ENCODE results near the gene PTPN23.

PTPN23 gene

DNA sequence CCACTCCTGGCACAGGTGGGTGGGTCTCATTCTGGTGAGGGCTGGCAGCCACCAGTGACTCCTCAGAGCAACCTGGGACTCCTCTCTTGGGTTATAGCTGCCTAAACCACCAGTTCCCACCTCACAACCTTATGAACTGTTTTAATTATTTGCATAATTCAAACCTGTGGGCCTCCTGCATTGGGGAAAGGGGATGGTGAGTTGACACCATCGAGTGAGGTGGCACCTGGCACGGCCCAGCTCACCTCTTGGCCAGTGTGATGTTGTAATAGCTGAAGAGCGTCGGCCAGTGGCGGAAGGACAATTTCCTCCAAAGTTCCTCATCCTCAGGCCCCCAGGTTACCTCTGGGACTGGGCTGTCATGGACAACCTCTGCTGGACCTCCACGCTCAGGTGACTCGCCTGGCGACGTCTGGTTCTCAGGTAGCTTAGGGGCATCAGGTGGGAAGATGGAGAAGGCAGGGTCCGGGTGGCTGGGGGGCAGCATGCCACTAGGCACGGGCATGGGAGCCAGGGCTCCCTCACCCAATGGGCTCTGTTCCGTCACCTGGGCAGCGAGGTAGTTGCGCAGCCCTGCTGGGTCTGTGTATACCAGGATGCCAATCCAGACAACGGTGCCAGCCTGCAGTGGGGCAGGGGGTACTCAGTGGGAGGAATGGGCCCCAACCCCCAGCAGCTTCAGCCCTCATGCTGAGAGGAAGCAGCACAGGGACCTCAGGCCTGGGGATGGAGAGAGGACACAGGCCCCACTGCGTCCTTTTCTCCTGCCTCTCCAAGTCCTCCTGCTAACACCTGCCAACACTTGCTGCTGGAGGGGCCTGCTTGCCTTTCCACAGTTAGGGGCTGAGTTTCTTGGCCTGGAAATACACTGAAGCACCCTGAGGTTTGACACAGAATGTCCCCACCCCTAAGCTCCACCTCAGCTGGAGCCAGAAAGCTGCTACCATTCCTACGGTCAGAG lies 38.5 kb downstream of the PTPN23 start:
- no peak overlapping the region for H3K4me3 ChIP-seq (ENCODE audit: low read depth, low read length)
- TF ChIP-seq, protein P1, sequence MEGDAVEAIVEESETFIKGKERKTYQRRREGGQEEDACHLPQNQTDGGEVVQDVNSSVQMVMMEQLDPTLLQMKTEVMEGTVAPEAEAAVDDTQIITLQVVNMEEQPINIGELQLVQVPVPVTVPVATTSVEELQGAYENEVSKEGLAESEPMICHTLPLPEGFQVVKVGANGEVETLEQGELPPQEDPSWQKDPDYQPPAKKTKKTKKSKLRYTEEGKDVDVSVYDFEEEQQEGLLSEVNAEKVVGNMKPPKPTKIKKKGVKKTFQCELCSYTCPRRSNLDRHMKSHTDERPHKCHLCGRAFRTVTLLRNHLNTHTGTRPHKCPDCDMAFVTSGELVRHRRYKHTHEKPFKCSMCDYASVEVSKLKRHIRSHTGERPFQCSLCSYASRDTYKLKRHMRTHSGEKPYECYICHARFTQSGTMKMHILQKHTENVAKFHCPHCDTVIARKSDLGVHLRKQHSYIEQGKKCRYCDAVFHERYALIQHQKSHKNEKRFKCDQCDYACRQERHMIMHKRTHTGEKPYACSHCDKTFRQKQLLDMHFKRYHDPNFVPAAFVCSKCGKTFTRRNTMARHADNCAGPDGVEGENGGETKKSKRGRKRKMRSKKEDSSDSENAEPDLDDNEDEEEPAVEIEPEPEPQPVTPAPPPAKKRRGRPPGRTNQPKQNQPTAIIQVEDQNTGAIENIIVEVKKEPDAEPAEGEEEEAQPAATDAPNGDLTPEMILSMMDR (IDR thresholded peaks at IDR 0.05; ENCODE audit: control insufficient read depth, extremely low read depth, insufficient read depth): no peak
- DNase-seq (ENCODE audit: low read depth): no peak

- TF ChIP-seq, protein P1 (IDR thresholded peaks at IDR 0.05; ENCODE audit: control insufficient read depth, extremely low read depth, insufficient read depth): no peak
- DNase-seq (ENCODE audit: low read depth): no peak
Measured at GRCh38 chr3:47420044-47420430, 39.2 kb downstream of the PTPN23 start.

DNA sequence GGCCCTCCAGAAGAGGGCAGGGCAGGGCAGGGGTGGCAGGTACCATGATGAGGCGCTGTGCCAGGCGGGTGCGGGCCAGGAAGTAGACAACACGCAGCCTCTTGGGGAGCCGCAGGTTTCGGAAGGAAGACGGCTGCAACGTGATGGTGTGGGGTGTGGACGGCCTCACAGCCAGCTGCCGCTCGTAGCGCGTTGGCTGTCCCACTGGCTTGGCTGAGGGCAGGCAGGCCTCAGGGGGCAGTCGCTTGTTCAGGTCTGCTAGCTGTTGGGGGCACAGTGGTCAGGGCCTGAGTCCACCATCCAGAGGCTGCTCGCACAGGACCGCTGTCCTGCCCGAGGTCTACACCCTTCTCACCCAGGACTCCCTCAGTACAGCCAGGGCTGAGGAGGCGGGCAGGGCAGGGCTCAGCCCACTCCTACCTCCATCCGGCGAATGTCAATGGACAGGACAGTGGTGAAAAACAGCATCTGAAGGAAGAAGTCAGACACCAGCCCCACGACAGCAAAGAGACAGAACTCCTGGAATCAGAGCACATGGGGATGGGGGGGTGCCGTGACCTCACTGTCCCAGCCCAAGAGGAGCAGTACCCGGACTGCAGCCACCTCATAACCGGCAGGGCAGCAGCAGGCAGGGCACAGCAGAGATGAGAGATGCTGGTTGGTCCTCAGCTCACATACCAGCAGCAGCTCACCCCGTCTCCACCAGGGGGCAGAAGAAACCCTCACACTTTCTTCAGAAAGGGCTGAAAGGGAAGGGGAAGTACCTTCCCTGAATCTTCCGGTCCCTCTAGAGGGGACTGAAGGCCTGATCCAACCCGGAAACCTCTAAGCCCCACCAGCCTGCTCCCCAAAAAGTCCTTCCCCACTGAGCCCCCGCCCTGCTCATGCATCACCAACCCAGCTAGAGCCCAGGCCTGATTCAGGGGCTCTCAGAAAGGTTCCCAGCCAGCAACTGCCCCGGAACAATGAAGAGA lies 40.0 kb downstream of the PTPN23 start:
- DNase-seq (ENCODE audit: low read depth): peak; percentile 65
- H3K4me3 ChIP-seq (ENCODE audit: low read depth, low read length): no peak overlapping the region
- TF ChIP-seq, protein P1 (IDR thresholded peaks at IDR 0.05; ENCODE audit: control insufficient read depth, extremely low read depth, insufficient read depth): peak; percentile 96

More at GRCh38 chr3:47420044-47420430, 39.2 kb downstream of the PTPN23 start:
- no peak overlapping the region for H3K4me3 ChIP-seq (ENCODE audit: low read depth, low read length)

DNA sequence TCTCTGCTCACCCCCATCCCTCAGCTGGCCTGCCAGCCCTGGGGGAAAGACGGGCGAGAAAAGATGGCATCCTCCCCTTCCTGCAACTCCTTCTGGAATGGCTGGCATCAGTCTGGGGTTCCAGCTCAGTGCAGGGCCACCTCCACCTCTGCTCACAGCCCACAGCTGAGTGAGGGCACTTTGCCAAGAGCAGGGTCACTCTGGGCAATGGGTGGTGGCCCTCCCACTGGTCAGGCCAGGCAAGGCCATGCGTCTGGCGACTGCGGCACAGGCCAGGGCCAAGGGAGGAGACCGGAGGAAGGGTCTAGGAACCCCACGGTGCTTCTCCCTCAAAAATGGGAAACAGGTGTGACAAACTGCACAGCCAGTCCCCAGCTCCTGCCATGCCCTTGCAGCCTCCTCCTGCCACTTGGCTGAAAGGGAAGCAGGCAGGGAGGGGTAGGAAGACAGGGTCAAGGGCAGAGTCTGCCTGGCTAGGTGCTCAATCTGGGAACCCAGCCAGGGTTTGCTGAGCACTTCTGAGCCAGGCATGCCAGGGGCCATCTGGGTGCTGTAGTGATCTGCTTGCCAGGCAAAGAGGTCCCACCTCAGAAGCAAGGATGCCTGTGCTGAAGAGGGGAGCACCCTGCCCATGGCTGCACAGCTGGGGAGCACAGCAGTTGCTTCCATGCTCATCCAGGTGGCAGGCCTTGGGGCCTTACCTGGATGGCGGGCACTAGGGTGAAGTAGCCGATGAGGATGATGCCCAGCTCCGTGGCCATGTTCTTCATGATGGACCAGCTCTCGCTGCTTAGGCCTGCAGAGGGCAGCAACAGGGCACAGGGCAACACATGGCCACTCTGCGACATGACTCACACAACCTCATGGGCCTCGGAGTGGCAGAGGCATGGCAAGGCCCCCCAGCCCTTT lies 41.2 kb downstream of the PTPN23 start:
- H3K4me3 ChIP-seq (ENCODE audit: low read depth, low read length): no peak overlapping the region
- TF ChIP-seq, protein P1 (IDR thresholded peaks at IDR 0.05; ENCODE audit: control insufficient read depth, extremely low read depth, insufficient read depth): peak; percentile 44
- no peak for DNase-seq (ENCODE audit: low read depth)

- TF ChIP-seq, protein P1 (IDR thresholded peaks at IDR 0.05; ENCODE audit: control insufficient read depth, extremely low read depth, insufficient read depth): no peak
- no peak overlapping the region for H3K4me3 ChIP-seq (ENCODE audit: low read depth, low read length)
- DNase-seq (ENCODE audit: low read depth): no peak
Measured at GRCh38 chr3:47422743-47423142, 41.9 kb downstream of the PTPN23 start.
